Activated CD4-positive, alpha-beta T cell treated with anti-CD3 and anti-CD28 coated beads, Interleukin-10, Interleukin-2, amounts not matched to agents 100 ng/mL and 50 ng/mL, durations not matched to agents 16 hours and 8 hours (primary cell): ENCODE measurements around the gene KCP.
A peak's percentile ranks its signal among the peaks of the same experiment; 100 is the strongest.

Experiments used
- DNase-seq: peaks from one replicate; pipeline ENCODE4 v3.0.0-alpha.2; 2020

The KCP gene

DNA sequence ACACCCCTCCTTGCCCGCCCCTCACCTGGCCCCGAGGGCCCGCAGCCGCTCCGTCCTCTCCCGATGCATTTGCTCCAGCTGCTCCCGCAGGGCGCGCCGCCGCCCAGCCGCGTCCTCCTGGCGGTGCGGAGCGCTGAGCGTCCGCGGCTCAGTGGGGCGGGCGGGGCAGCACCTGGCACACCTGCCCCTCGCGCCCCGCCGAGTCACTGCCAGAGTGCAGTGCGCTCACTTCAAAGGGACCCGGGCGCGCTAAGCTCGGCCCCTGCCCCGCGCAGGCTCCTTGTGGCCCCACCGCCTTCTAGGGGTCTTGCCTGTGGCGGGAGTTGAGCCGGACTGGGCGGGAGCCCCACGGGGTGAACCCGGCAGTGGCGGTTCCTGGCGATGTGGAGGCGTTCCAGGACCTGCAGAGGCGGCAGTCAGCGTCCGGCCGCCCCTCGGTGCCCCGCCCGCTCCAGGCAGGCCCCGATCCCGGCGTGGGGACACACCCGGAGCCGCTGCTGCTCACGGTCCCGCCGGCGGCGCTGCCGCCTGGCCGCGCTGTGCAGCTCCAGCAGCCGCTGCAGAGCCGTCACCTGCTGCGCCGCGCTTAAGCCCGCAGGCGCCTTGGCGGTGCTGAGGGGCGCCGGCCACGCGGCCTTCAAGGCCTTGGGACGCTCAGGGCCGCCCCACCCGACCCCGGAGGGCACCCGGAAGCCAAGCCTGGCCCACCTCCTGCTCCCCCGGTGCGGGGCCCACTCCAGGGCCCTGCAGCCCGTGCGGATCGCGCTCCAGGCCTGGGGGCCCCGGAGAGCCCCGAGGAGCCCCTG is 41.2 kb downstream of the KCP start:
- DNase-seq, result peak; percentile 54

DNA sequence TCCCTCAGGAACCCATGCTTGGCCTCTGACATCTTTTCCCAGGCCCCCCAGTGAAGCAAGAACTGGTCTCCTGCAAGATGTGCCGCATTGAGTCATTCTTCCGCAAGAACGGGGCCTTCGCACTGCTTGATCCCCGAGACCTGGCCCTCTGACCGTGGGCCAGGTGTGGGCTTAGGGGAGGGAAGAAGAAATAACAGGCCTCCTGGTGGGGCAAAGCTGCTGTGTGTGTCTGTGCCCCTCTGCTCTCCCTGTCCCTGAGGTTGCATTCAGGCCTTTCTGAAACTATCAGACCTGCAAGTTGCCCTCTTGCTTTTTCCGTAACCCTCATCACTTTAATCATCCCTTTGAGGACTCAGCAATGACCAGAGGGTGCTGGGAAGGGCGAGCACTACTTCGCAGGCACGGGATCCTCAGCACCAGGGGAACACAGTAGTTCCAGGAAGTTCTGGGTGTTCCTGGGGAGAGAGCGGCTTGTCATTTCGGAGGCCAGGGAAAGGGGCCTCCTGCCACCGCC is 41.8 kb downstream of the KCP start:
- no peak for DNase-seq

DNA sequence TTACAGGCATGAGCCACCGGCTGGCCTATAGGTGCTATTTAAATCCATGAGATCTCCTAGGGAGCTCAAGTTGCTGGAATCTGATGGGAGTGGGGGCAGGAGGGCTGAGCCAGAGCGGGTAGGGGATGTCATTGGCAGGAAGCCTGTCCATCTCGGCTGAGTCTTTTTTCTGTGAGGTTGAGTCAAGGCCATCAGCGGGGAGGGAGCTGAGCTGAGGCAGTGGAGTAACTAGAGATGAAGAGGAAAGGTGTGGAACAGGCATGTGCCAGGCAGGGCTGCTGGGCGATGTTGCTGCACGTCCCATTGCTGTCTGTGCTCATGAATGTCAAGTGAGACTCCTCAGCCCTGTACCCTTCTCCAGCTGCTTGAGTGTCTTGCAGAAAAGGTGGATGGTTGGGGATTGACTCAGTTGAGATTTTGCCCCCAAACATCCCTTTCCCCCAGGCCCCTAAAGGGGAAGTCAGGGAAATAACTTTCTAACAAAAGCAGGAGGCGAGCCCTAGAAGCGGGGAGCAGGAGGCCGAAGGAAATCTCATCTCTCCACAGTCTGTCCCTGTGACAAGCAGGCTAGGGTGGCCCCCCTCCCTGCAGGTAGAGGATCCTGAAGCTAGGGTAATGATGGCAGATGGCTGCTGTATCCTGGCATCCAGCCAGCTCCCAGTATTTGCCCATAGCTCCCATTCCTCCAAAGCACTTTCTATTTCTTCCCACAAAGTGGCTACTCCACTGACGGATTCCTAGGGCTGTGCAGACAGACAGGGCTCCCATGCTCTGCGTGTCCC is 42.5 kb downstream of the KCP start:
- no peak for DNase-seq

DNA sequence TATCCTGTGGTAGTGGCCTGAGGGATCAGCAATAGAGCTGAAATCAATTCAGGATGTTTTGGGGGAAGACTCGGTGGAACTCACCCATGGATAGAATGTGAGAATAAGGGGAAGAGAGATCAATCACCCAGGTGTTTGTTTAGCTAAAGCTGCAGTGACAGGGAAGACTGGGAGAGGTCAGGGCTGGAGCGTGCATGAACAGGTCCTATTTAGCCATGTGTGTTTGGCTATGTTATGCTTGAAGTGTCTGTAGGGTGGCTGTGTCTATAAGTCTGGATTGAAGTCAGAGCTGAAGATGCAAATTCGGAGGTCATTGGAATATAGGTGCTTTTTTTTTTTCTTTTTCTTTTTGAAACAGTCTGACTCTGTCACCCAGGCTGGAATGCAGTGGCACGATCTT is 43.3 kb downstream of the KCP start:
- DNase-seq, result no peak

DNA sequence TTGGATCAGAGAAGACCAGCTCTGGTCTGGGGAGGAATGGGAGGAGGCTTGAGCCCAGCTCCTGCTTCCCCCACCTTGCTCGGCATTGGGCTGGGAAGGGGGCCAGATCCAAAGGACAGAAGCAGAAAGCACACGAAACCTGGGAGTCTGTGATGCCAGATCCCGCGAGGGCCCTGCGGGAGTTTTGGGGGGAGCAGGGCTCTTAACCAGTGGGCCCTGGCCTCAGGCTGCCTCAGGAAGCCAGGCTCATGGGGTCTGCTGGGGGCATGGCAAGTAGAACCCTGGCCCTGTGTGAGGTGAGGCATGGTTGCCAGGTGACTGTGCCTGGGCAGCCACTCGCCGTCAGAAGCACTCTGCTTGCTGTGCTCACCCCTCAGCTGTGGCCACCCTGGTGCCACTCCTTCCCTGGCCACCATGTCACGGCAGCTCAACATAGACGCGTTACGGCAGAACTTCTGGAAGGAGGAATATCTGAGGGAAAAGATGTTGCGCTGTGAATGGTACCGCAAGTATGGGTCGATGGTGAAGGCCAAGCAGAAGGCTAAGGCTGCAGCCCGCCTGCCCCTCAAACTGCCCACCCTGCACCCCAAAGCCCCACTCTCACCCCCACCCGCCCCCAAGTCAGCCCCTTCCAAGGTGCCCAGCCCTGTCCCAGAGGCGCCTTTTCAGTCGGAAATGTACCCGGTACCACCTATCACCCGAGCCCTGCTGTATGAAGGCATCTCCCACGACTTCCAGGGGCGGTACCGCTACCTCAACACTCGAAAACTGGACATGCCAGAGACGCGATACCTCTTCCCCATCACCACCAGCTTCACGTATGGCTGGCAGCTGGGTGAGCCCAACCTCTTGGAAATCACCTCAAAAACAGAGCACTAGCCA is 44.3 kb downstream of the KCP start:
- DNase-seq, result no peak

DNA sequence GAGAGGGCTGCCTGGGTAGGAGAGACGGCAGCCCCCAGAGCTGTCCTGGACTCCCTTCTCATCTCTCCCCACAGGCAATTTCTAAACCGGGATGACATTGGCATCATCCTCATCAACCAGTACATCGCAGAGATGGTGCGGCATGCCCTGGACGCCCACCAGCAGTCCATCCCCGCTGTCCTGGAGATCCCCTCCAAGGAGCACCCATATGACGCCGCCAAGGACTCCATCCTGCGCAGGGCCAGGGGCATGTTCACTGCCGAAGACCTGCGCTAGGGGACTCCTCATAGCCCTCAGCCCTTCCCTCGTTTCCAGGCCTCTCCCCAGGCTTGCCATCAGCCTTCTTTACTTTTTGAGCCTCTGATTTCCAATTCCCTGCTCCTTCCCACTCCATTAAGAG is 45.2 kb downstream of the KCP start:
- DNase-seq, result no peak

DNA sequence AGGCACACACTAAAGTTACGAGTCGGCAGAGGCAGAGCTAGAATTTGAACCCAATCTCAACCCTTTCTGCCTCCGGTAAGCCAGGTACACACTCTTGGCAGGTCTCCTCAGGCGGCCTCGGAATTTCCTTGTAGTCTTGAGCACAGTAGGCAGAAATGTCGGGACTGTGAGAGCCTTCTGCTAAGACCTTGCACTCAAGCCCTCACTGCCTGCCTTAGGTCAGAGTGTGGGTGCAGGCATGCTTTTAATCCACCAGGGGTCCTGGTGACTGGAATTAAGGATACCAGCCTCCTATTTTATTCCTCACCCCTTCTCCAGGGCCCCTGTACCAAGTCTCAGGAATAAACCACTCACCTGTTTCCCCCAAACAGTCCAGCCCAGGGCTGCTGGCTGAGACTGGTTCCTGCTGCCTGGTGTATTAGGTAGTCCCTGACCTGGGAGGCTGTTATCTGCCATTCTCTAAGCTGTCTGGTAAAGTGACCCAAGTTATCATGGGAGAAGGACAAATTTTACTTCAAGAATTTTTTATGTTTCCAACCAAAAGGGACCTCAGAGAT is 47.0 kb downstream of the KCP start:
- DNase-seq, result peak; percentile 68

DNA sequence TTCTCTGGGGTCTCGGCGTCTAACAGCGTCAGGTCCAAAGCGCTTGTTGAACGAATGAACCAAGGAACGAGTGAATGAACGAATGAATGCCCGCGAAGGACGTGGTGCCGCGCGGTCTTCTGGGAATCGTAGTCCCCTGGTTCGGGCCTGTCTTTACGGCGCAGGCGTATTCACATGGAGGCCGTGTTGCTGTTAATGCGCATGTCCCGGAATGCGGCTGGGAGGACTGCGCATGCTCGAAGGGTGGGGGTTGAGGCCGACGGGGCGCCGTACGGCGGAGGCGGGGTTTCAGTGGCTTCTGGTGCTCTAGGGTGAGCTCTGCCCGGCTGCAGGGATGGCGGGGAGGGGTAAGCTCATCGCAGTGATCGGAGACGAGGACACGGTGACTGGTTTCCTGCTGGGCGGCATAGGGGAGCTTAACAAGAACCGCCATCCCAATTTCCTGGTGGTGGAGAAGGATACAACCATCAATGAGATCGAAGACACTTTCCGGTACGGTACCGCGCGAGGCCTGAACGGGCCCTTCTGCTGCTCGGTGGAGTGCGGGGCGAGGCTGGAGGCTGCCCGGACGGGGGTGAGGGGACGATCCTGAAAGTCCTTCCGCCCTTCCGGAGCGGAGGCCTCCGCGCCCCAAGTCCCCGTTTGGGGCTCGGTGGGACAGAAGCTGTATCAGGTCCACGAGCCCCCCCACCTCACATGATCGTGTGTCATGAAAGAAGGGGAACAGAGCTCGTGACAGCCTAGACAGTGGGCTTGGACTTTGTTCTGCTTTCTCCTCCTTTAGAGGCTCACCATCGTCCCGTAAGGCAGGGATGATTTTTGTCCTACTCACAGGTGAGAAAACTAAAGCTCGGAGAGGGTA is 47.7 kb downstream of the KCP start, which contains the start of gene ATP6V1F:
TSS of gene ATP6V1F (plus strand) at position 286 of the 862 bp plus-strand sequence. CDS start at position 335, 49 bp downstream.
- DNase-seq, result peak; percentile 99

DNA sequence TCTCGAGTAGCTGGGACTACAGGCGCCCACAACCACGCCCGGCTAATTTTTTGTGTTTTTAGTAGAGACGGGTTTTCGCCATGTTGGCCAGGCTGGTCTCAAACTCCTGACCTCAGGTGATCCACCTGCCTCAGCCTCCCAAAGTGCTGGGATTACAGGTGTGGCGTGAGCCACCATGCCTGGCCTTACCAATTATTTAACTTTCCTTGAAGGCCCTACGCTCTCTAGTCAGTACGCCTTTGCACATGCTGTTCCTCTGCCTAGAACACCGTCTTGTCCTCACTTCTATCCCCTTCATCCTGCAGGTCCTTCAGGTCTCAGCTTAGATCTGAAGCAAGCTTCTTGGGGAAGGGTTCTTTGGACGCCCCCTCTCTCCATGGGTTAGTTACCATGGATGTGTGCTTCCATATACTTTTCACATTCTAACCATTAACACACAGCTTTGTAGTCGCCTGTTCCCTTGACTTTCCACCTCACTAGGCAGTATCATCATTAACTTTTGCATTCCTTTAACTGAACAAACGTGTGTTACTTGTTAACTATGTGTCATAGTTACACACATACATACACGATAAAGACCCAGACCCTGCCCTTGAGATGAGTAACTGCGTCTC is 48.4 kb downstream of the KCP start:
- DNase-seq, result no peak

DNA sequence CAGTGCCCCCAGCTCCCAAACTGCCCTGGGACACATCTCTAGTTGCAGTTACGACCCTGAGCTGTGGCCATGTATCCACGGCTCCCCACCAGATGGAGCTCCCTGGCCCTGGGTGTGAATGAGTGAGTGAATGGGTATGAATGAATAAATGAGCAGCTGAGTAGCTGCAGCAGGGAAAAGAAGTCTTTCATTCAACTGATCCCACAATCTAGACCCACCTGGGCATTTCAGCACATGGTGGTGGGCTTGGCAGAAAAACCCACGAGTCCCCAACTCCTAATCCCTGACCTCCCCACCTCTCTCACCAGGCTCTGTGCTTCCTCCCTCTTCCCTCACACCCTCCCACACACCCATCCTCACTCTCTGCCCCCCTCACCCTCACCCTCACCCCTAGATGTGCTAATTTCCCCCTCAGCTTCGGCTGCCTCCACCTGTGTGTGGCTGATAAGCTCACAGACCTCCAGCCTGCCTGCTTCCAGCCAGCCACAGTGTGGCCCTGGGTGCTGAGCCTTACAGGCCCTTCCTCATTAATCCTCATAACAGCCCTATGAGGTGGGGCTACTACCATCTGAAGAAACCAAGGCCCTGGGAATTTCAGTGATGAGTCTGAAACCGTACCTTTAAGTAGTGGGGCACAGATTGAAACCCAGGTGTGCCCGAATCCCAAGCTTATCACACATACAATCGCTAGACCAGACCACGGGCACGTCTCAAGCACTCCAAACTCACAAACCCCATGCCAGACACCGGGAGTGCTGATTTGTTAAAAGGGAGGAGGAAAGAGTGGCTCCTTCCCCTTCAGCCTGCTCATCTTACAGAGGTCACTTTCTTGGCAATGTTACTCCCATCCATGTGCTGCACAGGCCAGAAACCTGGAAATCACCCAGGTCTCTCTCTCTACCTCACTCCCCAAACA is 50.1 kb downstream of the KCP start:
- DNase-seq, result no peak

DNA sequence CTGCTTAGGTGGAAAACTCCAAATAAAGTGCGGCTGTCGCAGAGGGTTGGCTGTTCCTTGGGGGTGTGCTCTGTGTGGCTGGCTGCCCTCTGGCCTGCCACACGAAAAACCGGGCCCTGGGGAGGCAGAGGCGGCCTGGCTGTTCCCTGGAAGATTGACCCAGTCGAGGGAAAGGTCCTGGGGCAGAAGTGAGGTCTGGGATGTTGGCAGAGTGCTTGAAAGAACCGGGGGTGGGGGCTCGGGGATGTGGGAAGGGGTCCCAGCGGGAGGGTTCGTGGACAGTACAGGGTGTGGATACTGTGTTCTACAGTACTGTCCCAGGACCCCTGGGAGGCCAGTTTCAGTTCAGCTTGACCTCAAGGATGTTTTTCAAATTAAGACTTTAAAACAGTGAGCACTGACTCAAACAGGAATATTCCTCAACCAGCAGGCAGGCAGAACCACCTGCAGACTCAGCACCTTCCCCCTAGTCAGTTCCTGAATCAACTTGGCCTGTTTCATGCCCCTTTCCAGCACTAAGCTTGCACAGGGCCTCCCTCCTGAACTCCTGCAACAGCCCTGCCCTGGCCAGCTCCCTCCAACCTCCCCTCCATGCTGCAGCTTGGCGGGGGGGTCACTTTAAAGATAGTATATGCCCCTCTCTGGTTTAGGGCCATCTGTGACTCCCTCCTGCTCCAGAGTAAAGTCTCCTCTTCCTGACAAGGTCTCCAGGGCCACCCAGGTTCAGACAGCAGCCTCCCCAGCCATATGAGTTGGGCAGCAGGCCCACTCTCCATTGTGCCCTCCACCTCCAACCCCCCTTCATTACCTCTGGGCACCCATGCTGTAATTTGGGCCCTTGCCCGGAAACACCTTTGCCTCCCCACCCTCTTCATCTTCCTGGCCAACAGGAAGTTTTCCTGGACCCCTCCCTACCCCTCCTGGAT is 51.0 kb downstream of the KCP start:
- DNase-seq, result no peak

DNA sequence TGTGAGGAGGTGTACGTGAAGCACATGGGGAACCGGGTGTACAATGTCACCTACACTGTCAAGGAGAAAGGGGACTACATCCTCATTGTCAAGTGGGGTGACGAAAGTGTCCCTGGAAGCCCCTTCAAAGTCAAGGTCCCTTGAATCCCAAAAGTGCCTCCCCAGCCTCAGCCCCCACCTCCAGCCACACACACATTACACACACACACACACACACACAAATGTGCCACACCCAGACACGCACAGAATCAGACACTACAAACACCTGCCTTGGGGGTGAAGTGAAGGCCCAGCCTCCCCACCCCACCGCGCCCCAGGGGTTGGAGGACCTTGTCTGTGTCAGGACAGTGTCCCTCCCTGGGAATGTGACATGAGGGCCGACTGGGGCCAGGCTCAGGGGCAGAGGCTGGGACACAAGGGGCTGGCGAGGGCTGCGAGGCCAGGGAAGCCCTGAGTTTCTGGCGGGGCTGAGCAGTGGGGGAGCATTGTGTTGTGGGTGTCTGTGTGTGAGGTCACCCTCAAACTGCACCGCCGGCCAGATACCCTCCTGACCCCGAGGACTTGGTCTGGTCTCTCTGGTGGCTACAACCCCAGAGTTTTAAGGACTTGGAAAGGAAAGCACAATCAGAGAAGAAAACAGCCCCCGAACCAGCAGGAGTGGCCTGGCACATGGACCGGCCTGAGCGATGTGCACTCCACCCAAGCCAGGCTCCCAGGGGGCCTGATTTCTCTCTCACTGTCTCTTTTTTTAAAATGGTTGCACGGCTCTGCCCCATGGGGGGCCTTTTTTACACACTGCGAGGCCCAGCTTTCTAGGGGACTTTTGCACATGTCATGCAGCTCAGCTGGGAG is 51.9 kb downstream of the KCP start:
- no peak for DNase-seq

DNA sequence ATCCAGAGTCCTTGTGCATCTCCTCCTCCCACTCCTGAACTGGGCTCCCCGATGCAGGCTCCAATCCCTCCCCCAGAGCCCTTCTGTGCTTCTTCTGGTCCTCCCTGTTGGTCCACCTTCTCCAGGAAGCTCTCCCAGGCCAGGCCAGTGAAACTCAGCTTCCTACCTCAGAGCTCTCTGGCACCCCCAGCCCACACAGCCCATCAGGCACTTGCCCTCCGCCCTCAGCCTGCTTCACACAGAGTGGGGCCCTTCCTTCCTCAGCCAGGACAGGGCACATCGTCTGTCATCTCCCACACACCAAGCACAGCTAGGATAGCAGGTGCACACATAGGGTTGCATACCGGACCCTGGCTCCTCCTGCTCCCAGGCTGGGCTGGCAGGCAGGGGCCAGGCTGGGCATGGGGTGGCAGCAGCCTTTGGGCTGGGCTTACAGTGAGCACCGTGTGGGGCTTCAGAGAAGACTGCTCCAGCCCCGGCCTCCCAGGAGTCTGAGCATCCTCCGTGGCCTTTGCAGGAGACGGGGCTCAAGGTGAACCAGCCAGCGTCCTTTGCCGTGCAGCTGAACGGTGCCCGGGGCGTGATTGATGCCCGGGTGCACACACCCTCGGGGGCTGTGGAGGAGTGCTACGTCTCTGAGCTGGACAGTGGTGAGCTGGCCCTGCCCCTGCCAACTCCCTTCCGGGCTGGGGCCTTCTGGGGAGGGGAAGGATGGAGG is 54.3 kb downstream of the KCP start:
- no peak for DNase-seq

DNA sequence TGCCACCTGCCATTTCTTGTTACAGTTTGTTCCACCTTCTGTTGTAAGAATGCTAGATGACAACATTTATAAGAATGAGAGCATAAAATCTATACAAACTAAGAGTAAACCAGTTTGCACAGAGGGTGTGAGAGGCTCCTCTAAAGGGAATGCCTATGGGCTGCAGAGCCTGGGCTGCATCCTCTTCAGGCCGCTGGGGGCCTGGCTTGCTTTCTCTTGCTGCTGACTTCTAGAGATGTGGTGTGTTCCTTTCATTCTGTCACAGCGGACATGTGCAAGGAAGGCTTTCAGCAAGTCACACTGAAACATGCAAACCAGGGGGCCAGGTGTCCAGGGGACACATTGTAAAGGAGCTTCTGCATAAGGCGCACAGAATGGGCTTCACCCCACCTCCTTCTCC is 55.0 kb downstream of the KCP start:
- no peak for DNase-seq

DNA sequence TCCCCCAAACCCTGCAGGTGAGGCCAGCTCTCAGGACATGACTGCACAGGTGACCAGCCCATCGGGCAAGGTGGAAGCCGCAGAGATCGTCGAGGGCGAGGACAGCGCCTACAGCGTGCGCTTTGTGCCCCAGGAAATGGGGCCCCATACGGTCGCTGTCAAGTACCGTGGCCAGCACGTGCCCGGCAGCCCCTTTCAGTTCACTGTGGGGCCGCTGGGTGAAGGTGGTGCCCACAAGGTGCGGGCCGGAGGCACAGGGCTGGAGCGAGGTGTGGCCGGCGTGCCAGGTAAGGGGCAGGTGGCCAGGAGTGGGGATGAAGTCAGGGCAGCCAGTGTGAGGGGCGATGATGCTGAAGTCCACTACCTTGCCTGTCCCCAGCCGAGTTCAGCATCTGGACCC is 56.1 kb downstream of the KCP start:
- no peak for DNase-seq

DNA sequence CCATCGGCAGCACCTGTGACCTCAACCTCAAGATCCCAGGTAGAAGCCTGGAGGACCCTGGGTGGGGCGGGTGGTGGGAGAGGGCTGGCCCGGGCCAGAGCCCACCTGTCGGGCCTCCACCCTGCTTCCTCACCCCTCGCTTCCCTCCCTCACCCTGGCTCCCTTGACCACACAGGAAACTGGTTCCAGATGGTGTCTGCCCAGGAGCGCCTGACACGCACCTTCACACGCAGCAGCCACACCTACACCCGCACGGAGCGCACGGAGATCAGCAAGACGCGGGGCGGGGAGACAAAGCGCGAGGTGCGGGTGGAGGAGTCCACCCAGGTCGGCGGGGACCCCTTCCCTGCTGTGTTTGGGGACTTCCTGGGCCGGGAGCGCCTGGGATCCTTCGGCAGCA is 56.7 kb downstream of the KCP start:
- no peak for DNase-seq
